ENCODE data around the gene AHDC1. TPM values are rescaled to one million over a fixed set of nuclear protein-coding genes. Genes with fewer than 3 reads are reported as not detected.

AHDC1 gene
- total and polyA plus RNA-seq, 2 of the 13 experiments (the other 11 are each of a cell fraction or from before 2014, with no cell fraction given): 1.0 to 2.7 TPM

GRCh38 chr1:27607239-27607804 is 3.4 kb upstream of the AHDC1 start (continued):
- TF ChIP-seq ZFP82 (CRISPR knock-in tag; IDR thresholded peaks at IDR 0.05; ENCODE audit: borderline replicate concordance): no peak
- TF ChIP-seq DNMT3B (CRISPR knock-in tag; conservative IDR thresholded peaks at IDR 0.05): 0 out of 2 replicates have a peak, but pooled peaks have one; percentile 22
- peak; percentile 56 for TF ChIP-seq POLR2AphosphoS5 (IDR thresholded peaks at IDR 0.05; ENCODE audit: low read depth, low read length)
- TF ChIP-seq, protein P1, sequence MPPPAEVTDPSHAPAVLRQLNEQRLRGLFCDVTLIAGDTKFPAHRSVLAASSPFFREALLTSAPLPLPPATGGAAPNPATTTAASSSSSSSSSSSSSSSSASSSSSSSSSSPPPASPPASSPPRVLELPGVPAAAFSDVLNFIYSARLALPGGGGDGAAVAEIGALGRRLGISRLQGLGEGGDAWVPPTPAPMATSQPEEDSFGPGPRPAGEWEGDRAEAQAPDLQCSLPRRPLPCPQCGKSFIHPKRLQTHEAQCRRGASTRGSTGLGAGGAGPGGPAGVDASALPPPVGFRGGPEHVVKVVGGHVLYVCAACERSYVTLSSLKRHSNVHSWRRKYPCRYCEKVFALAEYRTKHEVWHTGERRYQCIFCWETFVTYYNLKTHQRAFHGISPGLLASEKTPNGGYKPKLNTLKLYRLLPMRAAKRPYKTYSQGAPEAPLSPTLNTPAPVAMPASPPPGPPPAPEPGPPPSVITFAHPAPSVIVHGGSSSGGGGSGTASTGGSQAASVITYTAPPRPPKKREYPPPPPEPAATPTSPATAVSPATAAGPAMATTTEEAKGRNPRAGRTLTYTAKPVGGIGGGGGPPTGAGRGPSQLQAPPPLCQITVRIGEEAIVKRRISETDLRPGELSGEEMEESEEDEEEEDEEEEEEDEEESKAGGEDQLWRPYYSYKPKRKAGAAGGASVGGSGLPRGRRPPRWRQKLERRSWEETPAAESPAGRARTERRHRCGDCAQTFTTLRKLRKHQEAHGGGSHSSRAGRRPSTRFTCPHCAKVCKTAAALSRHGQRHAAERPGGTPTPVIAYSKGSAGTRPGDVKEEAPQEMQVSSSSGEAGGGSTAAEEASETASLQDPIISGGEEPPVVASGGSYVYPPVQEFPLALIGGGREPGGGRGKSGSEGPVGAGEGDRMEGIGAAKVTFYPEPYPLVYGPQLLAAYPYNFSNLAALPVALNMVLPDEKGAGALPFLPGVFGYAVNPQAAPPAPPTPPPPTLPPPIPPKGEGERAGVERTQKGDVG (CRISPR knock-in tag; IDR thresholded peaks at IDR 0.05; ENCODE audit: borderline replicate concordance): peak; percentile 72; the same call in 1 of the 2 replicates
- TF ChIP-seq, protein P2, sequence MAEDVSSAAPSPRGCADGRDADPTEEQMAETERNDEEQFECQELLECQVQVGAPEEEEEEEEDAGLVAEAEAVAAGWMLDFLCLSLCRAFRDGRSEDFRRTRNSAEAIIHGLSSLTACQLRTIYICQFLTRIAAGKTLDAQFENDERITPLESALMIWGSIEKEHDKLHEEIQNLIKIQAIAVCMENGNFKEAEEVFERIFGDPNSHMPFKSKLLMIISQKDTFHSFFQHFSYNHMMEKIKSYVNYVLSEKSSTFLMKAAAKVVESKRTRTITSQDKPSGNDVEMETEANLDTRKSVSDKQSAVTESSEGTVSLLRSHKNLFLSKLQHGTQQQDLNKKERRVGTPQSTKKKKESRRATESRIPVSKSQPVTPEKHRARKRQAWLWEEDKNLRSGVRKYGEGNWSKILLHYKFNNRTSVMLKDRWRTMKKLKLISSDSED (CRISPR knock-in tag; IDR thresholded peaks at IDR 0.05): no peak
- TF ChIP-seq MTF2 (CRISPR knock-in tag; IDR thresholded peaks at IDR 0.05; ENCODE audit: borderline replicate concordance): no peak
- TF ChIP-seq, protein P3, sequence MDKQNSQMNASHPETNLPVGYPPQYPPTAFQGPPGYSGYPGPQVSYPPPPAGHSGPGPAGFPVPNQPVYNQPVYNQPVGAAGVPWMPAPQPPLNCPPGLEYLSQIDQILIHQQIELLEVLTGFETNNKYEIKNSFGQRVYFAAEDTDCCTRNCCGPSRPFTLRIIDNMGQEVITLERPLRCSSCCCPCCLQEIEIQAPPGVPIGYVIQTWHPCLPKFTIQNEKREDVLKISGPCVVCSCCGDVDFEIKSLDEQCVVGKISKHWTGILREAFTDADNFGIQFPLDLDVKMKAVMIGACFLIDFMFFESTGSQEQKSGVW (CRISPR knock-in tag; IDR thresholded peaks at IDR 0.05; ENCODE audit: borderline replicate concordance): no peak
- 0 out of 2 replicates have a peak, but pooled peaks have one; percentile 13 for TF ChIP-seq SMYD3 (CRISPR knock-in tag; IDR thresholded peaks at IDR 0.05)
- peak; percentile 95 for TF ChIP-seq RARA (CRISPR knock-in tag; IDR thresholded peaks at IDR 0.05)
- peak; percentile 65; the same call in 1 of the 2 replicates for TF ChIP-seq GTF3A (CRISPR knock-in tag; conservative IDR thresholded peaks at IDR 0.05)
- TF ChIP-seq MYC (CRISPR knock-in tag; IDR thresholded peaks at IDR 0.05; ENCODE audit: borderline replicate concordance): peak; percentile 73; the same call in 1 of the 2 replicates
- TF ChIP-seq ZFP41 (CRISPR knock-in tag; IDR thresholded peaks at IDR 0.05; ENCODE audit: borderline replicate concordance): 0 out of 2 replicates have a peak, but pooled peaks have one; percentile 27
- TF ChIP-seq PHF20 (CRISPR knock-in tag; IDR thresholded peaks at IDR 0.05): peak; percentile 53; the same call in 1 of the 2 replicates
- TF ChIP-seq, protein P4, sequence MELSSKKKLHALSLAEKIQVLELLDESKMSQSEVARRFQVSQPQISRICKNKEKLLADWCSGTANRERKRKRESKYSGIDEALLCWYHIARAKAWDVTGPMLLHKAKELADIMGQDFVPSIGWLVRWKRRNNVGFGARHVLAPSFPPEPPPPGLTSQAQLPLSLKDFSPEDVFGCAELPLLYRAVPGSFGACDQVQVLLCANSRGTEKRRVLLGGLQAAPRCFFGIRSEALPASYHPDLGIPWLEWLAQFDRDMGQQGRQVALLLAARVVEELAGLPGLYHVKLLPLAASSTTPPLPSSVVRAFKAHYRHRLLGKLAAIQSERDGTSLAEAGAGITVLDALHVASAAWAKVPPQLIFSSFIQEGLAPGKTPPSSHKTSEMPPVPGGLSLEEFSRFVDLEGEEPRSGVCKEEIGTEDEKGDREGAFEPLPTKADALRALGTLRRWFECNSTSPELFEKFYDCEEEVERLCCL (CRISPR knock-in tag; IDR thresholded peaks at IDR 0.05; ENCODE audit: borderline replicate concordance): no peak
- no peak for TF ChIP-seq CREB3 (CRISPR knock-in tag; IDR thresholded peaks at IDR 0.05)
- TF ChIP-seq, protein P5, sequence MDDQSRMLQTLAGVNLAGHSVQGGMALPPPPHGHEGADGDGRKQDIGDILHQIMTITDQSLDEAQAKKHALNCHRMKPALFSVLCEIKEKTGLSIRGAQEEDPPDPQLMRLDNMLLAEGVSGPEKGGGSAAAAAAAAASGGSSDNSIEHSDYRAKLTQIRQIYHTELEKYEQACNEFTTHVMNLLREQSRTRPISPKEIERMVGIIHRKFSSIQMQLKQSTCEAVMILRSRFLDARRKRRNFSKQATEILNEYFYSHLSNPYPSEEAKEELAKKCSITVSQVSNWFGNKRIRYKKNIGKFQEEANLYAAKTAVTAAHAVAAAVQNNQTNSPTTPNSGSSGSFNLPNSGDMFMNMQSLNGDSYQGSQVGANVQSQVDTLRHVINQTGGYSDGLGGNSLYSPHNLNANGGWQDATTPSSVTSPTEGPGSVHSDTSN (CRISPR knock-in tag; IDR thresholded peaks at IDR 0.05; ENCODE audit: borderline replicate concordance): no peak
- TF ChIP-seq ZNF34 (CRISPR knock-in tag; IDR thresholded peaks at IDR 0.05; ENCODE audit: borderline replicate concordance): 0 out of 2 replicates have a peak, but pooled peaks have one; percentile 69
- peak; percentile 96 for TF ChIP-seq ERF (CRISPR knock-in tag; IDR thresholded peaks at IDR 0.05)
- no peak for TF ChIP-seq STAT5B (CRISPR knock-in tag; IDR thresholded peaks at IDR 0.05)
- no peak for TF ChIP-seq RNF2 (conservative IDR thresholded peaks at IDR 0.05; ENCODE audit: low read depth)
- TF ChIP-seq NR1H2 (CRISPR knock-in tag; IDR thresholded peaks at IDR 0.05; ENCODE audit: borderline replicate concordance, low read depth): 0 out of 2 replicates have a peak, but pooled peaks have one; percentile 58

Data from HepG2 (cell line).